ENCODE data around the gene CCNA2. TPM values are rescaled to one million over a fixed set of nuclear protein-coding genes. Genes with fewer than 3 reads are reported as not detected.
A peak's percentile ranks its signal among the peaks of the same experiment; 100 is the strongest.

Gene CCNA2
- total and polyA plus RNA-seq, 9 of the 15 experiments (the other 6 are each of a cell fraction or from before 2014, with no cell fraction given) = 37.1 to 197 (median 154) TPM

DNA sequence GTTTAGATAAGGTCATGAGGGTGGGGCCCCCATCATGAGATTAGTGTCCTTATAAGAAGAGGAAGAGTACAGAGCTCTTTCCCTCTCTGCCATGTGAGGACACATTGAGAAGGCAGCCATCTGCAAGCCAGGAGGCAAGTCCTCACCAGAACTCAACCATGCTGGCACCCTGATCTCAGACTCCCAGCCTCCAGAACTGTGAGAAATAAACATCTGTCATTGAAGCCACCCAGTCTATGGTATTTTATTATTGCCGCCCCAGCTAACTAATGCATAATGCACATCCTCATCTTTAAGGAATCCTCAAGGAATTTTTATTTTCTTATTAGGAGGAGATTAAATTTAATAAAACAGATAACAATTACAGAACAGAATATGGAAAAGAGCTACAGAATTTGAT, 39.3 kb downstream of the CCNA2 start (continued):
- TF ChIP-seq ZNF174 (CRISPR knock-in tag; IDR thresholded peaks at IDR 0.05) = no peak
- no peak for TF ChIP-seq HCFC1 (IDR thresholded peaks at IDR 0.05; ENCODE audit: low read depth, low read length)
- no peak for TF ChIP-seq PRMT5 (CRISPR knock-in tag; IDR thresholded peaks at IDR 0.05)
- TF ChIP-seq HNRNPH1 (optimal IDR thresholded peaks at IDR 0.05; ENCODE audit: low read depth, low read length) = no peak
- TF ChIP-seq RBM14 (IDR thresholded peaks at IDR 0.05; ENCODE audit: borderline replicate concordance, insufficient read depth, low read depth, low read length) = no peak
- TF ChIP-seq TAF9B (IDR thresholded peaks at IDR 0.05; ENCODE audit: partially characterized antibody) = no peak
- no peak for TF ChIP-seq ZNF696 (CRISPR knock-in tag; conservative IDR thresholded peaks at IDR 0.05)
- no peak for TF ChIP-seq SUPT5H (IDR thresholded peaks at IDR 0.05)
- TF ChIP-seq FOSL1 (tag; conservative IDR thresholded peaks at IDR 0.05) = no peak
- TF ChIP-seq FOS (IDR thresholded peaks at IDR 0.05; ENCODE audit: extremely low read depth, insufficient read length) = no peak

DNA sequence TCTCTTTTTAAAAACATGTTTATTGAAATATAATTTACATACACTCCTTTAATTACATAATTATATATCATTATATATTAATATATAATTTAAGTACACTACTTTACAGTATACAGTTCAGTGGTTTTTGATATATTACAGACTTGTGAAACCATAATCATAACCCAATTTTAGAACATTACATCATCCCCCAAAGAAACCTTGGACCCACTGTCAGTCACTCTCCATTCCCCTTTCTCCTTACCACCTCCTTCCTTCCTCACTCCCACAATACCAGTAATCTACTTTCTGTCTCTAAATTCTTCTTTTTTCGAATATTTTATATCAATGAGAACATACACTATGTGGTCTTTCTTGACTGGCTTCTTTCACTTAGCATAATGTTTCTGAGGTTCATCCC, 40.5 kb downstream of the CCNA2 start:
- intact Hi-C loops (cut with micrococcal nuclease) = no loop called here
- TF ChIP-seq ZNF12 (CRISPR knock-in tag; IDR thresholded peaks at IDR 0.05) (no peak), ERF (CRISPR knock-in tag; IDR thresholded peaks at IDR 0.05) (no peak), SREBF1 (IDR thresholded peaks at IDR 0.05; ENCODE audit: borderline replicate concordance, low read depth, low read length) (no peak), HCFC1 (IDR thresholded peaks at IDR 0.05; ENCODE audit: low read depth, low read length) (no peak), MCM2 (IDR thresholded peaks at IDR 0.05; ENCODE audit: low read depth) (no peak), LEF1 (IDR thresholded peaks at IDR 0.05) (no peak), TRIM24 (IDR thresholded peaks at IDR 0.05) (peak in 1 of 2 experiments; percentile 25; a peak in 1 of 4 replicates), NEUROD1 (IDR thresholded peaks at IDR 0.05; ENCODE audit: borderline replicate concordance, low read depth, low read length, partially characterized antibody) (no peak), DMBX1 (CRISPR knock-in tag; IDR thresholded peaks at IDR 0.05; ENCODE audit: borderline replicate concordance) (no peak), RNF2 (IDR thresholded peaks at IDR 0.05) (no peak), RBM15 (IDR thresholded peaks at IDR 0.05; ENCODE audit: insufficient read depth, low read length) (no peak)
- TF ChIP-seq, protein P1, sequence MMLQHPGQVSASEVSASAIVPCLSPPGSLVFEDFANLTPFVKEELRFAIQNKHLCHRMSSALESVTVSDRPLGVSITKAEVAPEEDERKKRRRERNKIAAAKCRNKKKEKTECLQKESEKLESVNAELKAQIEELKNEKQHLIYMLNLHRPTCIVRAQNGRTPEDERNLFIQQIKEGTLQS (IDR thresholded peaks at IDR 0.05) = peak; percentile 81
- TF ChIP-seq, protein P1 (CRISPR knock-in tag; conservative IDR thresholded peaks at IDR 0.05) = no peak
- TF ChIP-seq, protein P2, sequence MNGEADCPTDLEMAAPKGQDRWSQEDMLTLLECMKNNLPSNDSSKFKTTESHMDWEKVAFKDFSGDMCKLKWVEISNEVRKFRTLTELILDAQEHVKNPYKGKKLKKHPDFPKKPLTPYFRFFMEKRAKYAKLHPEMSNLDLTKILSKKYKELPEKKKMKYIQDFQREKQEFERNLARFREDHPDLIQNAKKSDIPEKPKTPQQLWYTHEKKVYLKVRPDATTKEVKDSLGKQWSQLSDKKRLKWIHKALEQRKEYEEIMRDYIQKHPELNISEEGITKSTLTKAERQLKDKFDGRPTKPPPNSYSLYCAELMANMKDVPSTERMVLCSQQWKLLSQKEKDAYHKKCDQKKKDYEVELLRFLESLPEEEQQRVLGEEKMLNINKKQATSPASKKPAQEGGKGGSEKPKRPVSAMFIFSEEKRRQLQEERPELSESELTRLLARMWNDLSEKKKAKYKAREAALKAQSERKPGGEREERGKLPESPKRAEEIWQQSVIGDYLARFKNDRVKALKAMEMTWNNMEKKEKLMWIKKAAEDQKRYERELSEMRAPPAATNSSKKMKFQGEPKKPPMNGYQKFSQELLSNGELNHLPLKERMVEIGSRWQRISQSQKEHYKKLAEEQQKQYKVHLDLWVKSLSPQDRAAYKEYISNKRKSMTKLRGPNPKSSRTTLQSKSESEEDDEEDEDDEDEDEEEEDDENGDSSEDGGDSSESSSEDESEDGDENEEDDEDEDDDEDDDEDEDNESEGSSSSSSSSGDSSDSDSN (IDR thresholded peaks at IDR 0.05; ENCODE audit: borderline replicate concordance in 1 of 2, low read depth in 2 of 2, low read length in 2 of 2) = no peak

More for the DNA sequence above, 40.5 kb downstream of the CCNA2 start:
- no peaks in the 10 kb centered on the region for H3K9me1 ChIP-seq (ENCODE audit: control insufficient read depth, insufficient read depth, low read length)
- no peaks in the 10 kb centered on the region for H3K79me2 ChIP-seq (ENCODE audit: control insufficient read depth, insufficient read depth, low read length)
- H3K27me3 ChIP-seq (ENCODE audit: control insufficient read depth in 2 of 2, insufficient read depth in 2 of 2, low read length in 2 of 2) = no peaks in the 10 kb centered on the region
- H3K36me3 ChIP-seq (ENCODE audit: control insufficient read depth, insufficient read depth, low read length) = no peaks in the 10 kb centered on the region
- no peaks in the 10 kb centered on the region; a peak in 3 of 5 replicates for H3K4me1 ChIP-seq (replicated peaks in 1 of 2; ENCODE audit: control insufficient read depth in 2 of 2, insufficient read depth in 2 of 2, low read length in 2 of 2)
- H3K4me2 ChIP-seq (ENCODE audit: insufficient read depth, low read length) = no peak overlapping the region
- ATAC-seq (no peak), FAIRE-seq (no peak), DNase-seq (ENCODE audit: extremely low read depth in 1 of 4, low spot score in 3 of 4) (no peak)
- POLR2A ChIA-PET = interaction anchor here (1.6 kb wide), 1 partner anchor 10 kb away, joined by 4 read pairs; no protein-coding TSS in a partner anchor
- H4K20me1 ChIP-seq (replicated peaks; ENCODE audit: control insufficient read depth, insufficient read depth, low read length) = no peaks in the 10 kb centered on the region
- CTCF ChIA-PET (ENCODE audit: low intra/inter-chr PET ratio) = no interaction called here
- 0% methylated on average over 1 of the region's 1 CpG for WGBS (ENCODE audit: insufficient coverage, low coverage, missing lambda C conversion rate)
- no peak overlapping the region for H2AFZ ChIP-seq (ENCODE audit: low read depth, low read length)
- no peak overlapping the region for H3K4me3 ChIP-seq
- in situ Hi-C loops (cut with MboI) = no loop called here
- no peak overlapping the region for H3K9ac ChIP-seq (ENCODE audit: insufficient read depth in 1 of 2, low read depth in 2 of 2, low read length in 2 of 2)
- no peak overlapping the region for H3K27ac ChIP-seq (ENCODE audit: extremely low read depth, low read depth, low read length)
- H3K9me3 ChIP-seq (replicated peaks; ENCODE audit: control insufficient read depth, insufficient read depth, low read depth, low read length) = no peaks in the 10 kb centered on the region
- no TSS peak for BruUV-seq (replicated peaks)

All from K562 (cell line).